Spleen (tissue), 11 donors: ENCODE measurements around the gene ZNF740. TPM values are rescaled to one million over a fixed set of nuclear protein-coding genes. Genes with fewer than 3 reads are reported as not detected.

Experiments used
- DNase-seq: peaks from one replicate; pipeline ENCODE4 v3.0.0-alpha.2; 2020
- H3K27ac ChIP-seq, 8 donors: fragments of 200-600 bp; sonication (generic) in 7 of 8; 1 replicate in 4 of 8; 2 replicates in 4 of 8; pipeline versions ENCODE4 v1.5.0 to v1.8.0; 2016 to 2021; ENCODE audit warnings: inconsistent platforms in 4 of 8, mild to moderate bottlenecking in 4 of 8, moderate library complexity in 1 of 8
- H3K27me3 ChIP-seq, 7 donors: fragments of 200-600 bp; sonication (generic) in 6 of 7; replicated peaks in 1 of 7; 1 replicate in 4 of 7; 2 replicates in 3 of 7; pipeline versions ENCODE4 v1.5.0 to v1.8.0; 2016 to 2021; ENCODE audit warnings: inconsistent platforms in 3 of 7, mild to moderate bottlenecking in 1 of 7
- H3K36me3 ChIP-seq, 6 donors: fragments of 200-600 bp; sonication (generic) in 5 of 6; 1 replicate in 4 of 6; 2 replicates in 2 of 6; pipeline versions ENCODE4 v1.5.0 to v1.8.0; 2016 to 2021; ENCODE audit warnings: inconsistent platforms in 2 of 6
- H3K4me1 ChIP-seq, 6 donors: fragments of 200-600 bp; sonication (generic) in 5 of 6; 1 replicate in 3 of 6; 2 replicates in 3 of 6; pipeline versions ENCODE4 v1.5.0 to v1.8.0; 2016 to 2021; ENCODE audit warnings: inconsistent platforms in 3 of 6
- H3K4me3 ChIP-seq, 8 donors: fragments of 200-600 bp; sonication (generic) in 7 of 8; 1 replicate in 4 of 8; 2 replicates in 4 of 8; pipeline versions ENCODE4 v1.5.0 to v1.8.0; 2016 to 2021; ENCODE audit warnings: inconsistent platforms in 4 of 8, mild to moderate bottlenecking in 4 of 8, moderate library complexity in 2 of 8
- H3K9me3 ChIP-seq, 8 donors: fragments of 200-600 bp; sonication (generic) in 7 of 8; 1 replicate in 4 of 8; 2 replicates in 4 of 8; pipeline versions ENCODE4 v1.5.0 to v1.8.0; 2016 to 2021; ENCODE audit warnings: inconsistent platforms in 4 of 8
- CTCF ChIP-seq, 11 experiments: fragments of 200-600 bp in 7 of 11; fragments of 450-650 bp in 4 of 11; sonication (generic) in 4 of 11; IDR thresholded peaks in 8 of 11; conservative IDR thresholded peaks in 3 of 11; 1 replicate in 7 of 11; 2 replicates in 4 of 11; pipeline versions ENCODE4 v1.4.0 to v1.8.0; 2016 to 2021; ENCODE audit warnings: antibody characterized with exemption in 11 of 11, inconsistent platforms in 4 of 11, mild to moderate bottlenecking in 1 of 11
- POLR2A ChIP-seq, 3 donors: fragments of 450-650 bp; IDR thresholded peaks; one replicate each; pipeline ENCODE4 v1.5.1; 2017; ENCODE audit warnings: antibody characterized with exemption in 3 of 3, mild to moderate bottlenecking in 1 of 3
- POLR2AphosphoS5 ChIP-seq, 3 donors: sonication (generic); formaldehyde crosslinking; IDR thresholded peaks; one replicate each; pipeline ENCODE4 v1.5.1; 2017; ENCODE audit warnings: antibody characterized with exemption in 3 of 3
- WGBS, 5 donors: extraction: QIAGEN DNeasy Blood & Tissue Kit in 3 of 5; methylation state at CpG; one replicate each; pipeline versions ENCODE4 v1.1.5 to v1.1.7; 2013 to 2018; 5-methylcytosine and 5-hydroxymethylcytosine counted together
- intact Hi-C: fragments of 100-400 bp; cut with DNase I; formaldehyde crosslinking; loops from one replicate; pipeline ENCODE4 v1.15.0; 2023; ENCODE audit warnings: low total_unique reads
- polyA plus RNA-seq, 3 donors: library from polyadenylated mRNA; stranded (reverse); fragments of 200-250 nt; gene quantifications; one replicate each; pipeline ENCODE4 v1.2.1, GENCODE V29; 2013
- total RNA-seq, 7 donors: library from RNA; depleted of rRNA in 3 of 7; stranded (reverse); fragments of >200 nt in 3 of 7; fragmentation: NEBNext Ultra II Directional in 4 of 7; extraction: Animal tissue kit (Norgen Biotek cat#: 25700) in 4 of 7; gene quantifications; one replicate each; pipeline versions ENCODE4 v1.1.0 to v1.2.1, GENCODE V29; 2016 to 2021
- donor health status: healthy with polysubstance abuse.
- donor health status: DM: no; HTN: no; CAD: no; lungs with moderate emphysema.
- donor health status: DM: no; HTN: no; CAD: no.
- donor health status: Bipolar disorder and iron deficiency.
- donor health status: healthy.
- donor health status: DM: no; HTN: no; CAD: no.
- donor health status: DM: yes; HTN: yes; CAD: no.

The ZNF740 gene
- total and polyA plus RNA-seq, 10 donors: 5.6 to 66.1 (median 27.4) TPM

GRCh38 chr12:53226815-53227214 is 46.3 kb downstream of the ZNF740 start:
- TF ChIP-seq POLR2A (IDR thresholded peaks at IDR 0.05) (no peak), CTCF (IDR thresholded peaks at IDR 0.05 in 8 of 11, conservative IDR thresholded peaks at IDR 0.05 in 3 of 11) (no peak), POLR2AphosphoS5 (IDR thresholded peaks at IDR 0.05) (no peak)
- Histone ChIP-seq H3K4me3 (no peak overlapping the region), H3K27me3 (peaks cover 0 to 8% (median 0%) of the 10 kb centered on the region in 7 donors), H3K27ac (no peak overlapping the region), H3K9me3 (no peaks in the 10 kb centered on the region), H3K4me1 (peaks cover 18 to 48% (median 37%) of the 10 kb centered on the region in 6 donors), H3K36me3 (no peaks in the 10 kb centered on the region)
- 84 to 100% (median 89%) methylated on average over 4 of the region's 4 CpGs for WGBS, 5 donors
- intact Hi-C loops: no loop called here
- DNase-seq: peak; percentile 45

GRCh38 chr12:53227341-53227740 is 46.8 kb downstream of the ZNF740 start:
- peaks cover 16 to 48% (median 36%) of the 10 kb centered on the region in 6 donors for H3K4me1 ChIP-seq
- H3K27me3 ChIP-seq: peaks cover 0 to 13% (median 0%) of the 10 kb centered on the region in 7 donors
- H3K9me3 ChIP-seq: no peaks in the 10 kb centered on the region
- no peaks in the 10 kb centered on the region for H3K36me3 ChIP-seq
- peak; percentile 70 for DNase-seq
- no peak overlapping the region for H3K27ac ChIP-seq
- H3K4me3 ChIP-seq: no peak overlapping the region
- 93 to 96% (median 95%) methylated on average over 9 to 11 of the region's 11 CpGs for WGBS, 5 donors
- intact Hi-C loops: no loop called here
- no peak for TF ChIP-seq POLR2A (IDR thresholded peaks at IDR 0.05)
- no peak for TF ChIP-seq CTCF (IDR thresholded peaks at IDR 0.05 in 8 of 11, conservative IDR thresholded peaks at IDR 0.05 in 3 of 11)
- TF ChIP-seq POLR2AphosphoS5 (IDR thresholded peaks at IDR 0.05): no peak

GRCh38 chr12:53227836-53228235 is 47.3 kb downstream of the ZNF740 start:
- no peaks in the 10 kb centered on the region for H3K36me3 ChIP-seq
- H3K4me3 ChIP-seq: no peak overlapping the region
- no peak for DNase-seq
- peaks cover 0 to 18% (median 0%) of the 10 kb centered on the region in 7 donors for H3K27me3 ChIP-seq
- TF ChIP-seq CTCF (IDR thresholded peaks at IDR 0.05 in 8 of 11, conservative IDR thresholded peaks at IDR 0.05 in 3 of 11): no peak
- TF ChIP-seq POLR2AphosphoS5 (IDR thresholded peaks at IDR 0.05): no peak
- no peak for TF ChIP-seq POLR2A (IDR thresholded peaks at IDR 0.05)
- peaks cover 17 to 48% (median 36%) of the 10 kb centered on the region in 6 donors for H3K4me1 ChIP-seq
- no peak overlapping the region for H3K27ac ChIP-seq
- no peaks in the 10 kb centered on the region for H3K9me3 ChIP-seq
- intact Hi-C loops: no loop called here
- 86 to 100% (median 92%) methylated on average over 1 of the region's 1 CpG for WGBS, 5 donors

- Histone ChIP-seq H3K4me3 (no peak overlapping the region), H3K36me3 (no peaks in the 10 kb centered on the region), H3K9me3 (no peaks in the 10 kb centered on the region), H3K27ac (peak overlapping the region in 1 of 8 donors; percentile 4), H3K4me1 (peaks cover 17 to 48% (median 33%) of the 10 kb centered on the region in 6 donors), H3K27me3 (peaks cover 0 to 32% (median 0%) of the 10 kb centered on the region in 7 donors)
- peak; percentile 29 for DNase-seq
- intact Hi-C loops: no loop called here
- WGBS, 5 donors: 88 to 97% (median 91%) methylated on average over 2 of the region's 2 CpGs
- TF ChIP-seq CTCF (IDR thresholded peaks at IDR 0.05 in 8 of 11, conservative IDR thresholded peaks at IDR 0.05 in 3 of 11) (no peak), POLR2A (IDR thresholded peaks at IDR 0.05) (no peak), POLR2AphosphoS5 (IDR thresholded peaks at IDR 0.05) (no peak)
Measured at GRCh38 chr12:53229454-53229853, 48.9 kb downstream of the ZNF740 start.
